PFSK-1 (cell line): ENCODE measurements around the gene PCBP3.

Experiments
- FOXP2 ChIP-seq: optimal IDR thresholded peaks from 2 replicates; pipeline ENCODE3; 2011; ENCODE audit warnings: borderline replicate concordance, control low read depth, inconsistent platforms; ENCODE audit not compliant: insufficient read depth; ENCODE audit errors: extremely low read length, extremely low read depth
- POLR2AphosphoS5 ChIP-seq: IDR thresholded peaks from 2 replicates; pipeline ENCODE4 v1.6.1; 2012; ENCODE audit warnings: low read depth, mild to moderate bottlenecking, control low read depth, low read length, moderate library complexity
- SIN3A ChIP-seq: IDR thresholded peaks from 2 replicates; pipeline ENCODE4 v1.6.1; 2012; ENCODE audit warnings: mild to moderate bottlenecking, low read length, moderate library complexity, borderline replicate concordance; ENCODE audit not compliant: insufficient read depth
- TAF1 ChIP-seq: IDR thresholded peaks from 2 replicates; pipeline ENCODE4 v1.6.1; 2012; ENCODE audit warnings: low read length, control low read depth, borderline replicate concordance; ENCODE audit not compliant: insufficient read depth
- TF ChIP-seq, protein P1 (sequence below), 2 experiments: IDR thresholded peaks; 2 replicates each; pipeline versions ENCODE4 v1.6.1 to v1.8.0; 2011 to 2012; ENCODE audit warnings: low read depth in 2 of 2, low read length in 2 of 2, control low read depth in 1 of 2, inconsistent platforms in 1 of 2, mild to moderate bottlenecking in 1 of 2, moderate library complexity in 1 of 2; ENCODE audit not compliant: insufficient read depth in 1 of 2

Gene PCBP3

GRCh38 chr21:45860493-45861155 lies 217.1 kb downstream of the PCBP3 start:
- TF ChIP-seq TAF1 (no peak), POLR2AphosphoS5 (no peak), SIN3A (no peak)

GRCh38 chr21:45861156-45861870 lies 217.8 kb downstream of the PCBP3 start:
- TF ChIP-seq, protein P1, sequence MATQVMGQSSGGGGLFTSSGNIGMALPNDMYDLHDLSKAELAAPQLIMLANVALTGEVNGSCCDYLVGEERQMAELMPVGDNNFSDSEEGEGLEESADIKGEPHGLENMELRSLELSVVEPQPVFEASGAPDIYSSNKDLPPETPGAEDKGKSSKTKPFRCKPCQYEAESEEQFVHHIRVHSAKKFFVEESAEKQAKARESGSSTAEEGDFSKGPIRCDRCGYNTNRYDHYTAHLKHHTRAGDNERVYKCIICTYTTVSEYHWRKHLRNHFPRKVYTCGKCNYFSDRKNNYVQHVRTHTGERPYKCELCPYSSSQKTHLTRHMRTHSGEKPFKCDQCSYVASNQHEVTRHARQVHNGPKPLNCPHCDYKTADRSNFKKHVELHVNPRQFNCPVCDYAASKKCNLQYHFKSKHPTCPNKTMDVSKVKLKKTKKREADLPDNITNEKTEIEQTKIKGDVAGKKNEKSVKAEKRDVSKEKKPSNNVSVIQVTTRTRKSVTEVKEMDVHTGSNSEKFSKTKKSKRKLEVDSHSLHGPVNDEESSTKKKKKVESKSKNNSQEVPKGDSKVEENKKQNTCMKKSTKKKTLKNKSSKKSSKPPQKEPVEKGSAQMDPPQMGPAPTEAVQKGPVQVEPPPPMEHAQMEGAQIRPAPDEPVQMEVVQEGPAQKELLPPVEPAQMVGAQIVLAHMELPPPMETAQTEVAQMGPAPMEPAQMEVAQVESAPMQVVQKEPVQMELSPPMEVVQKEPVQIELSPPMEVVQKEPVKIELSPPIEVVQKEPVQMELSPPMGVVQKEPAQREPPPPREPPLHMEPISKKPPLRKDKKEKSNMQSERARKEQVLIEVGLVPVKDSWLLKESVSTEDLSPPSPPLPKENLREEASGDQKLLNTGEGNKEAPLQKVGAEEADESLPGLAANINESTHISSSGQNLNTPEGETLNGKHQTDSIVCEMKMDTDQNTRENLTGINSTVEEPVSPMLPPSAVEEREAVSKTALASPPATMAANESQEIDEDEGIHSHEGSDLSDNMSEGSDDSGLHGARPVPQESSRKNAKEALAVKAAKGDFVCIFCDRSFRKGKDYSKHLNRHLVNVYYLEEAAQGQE (IDR thresholded peaks at IDR 0.05; ENCODE audit: insufficient read depth in 1 of 2, low read depth in 2 of 2, low read length in 2 of 2) = no peak
- TF ChIP-seq SIN3A = no peak
- TF ChIP-seq TAF1 = no peak
- TF ChIP-seq FOXP2 = no peak
- no peak for TF ChIP-seq POLR2AphosphoS5

GRCh38 chr21:45862543-45863207 lies 219.2 kb downstream of the PCBP3 start:
- no peak for TF ChIP-seq TAF1
- TF ChIP-seq SIN3A = no peak
- TF ChIP-seq, protein P1 (IDR thresholded peaks at IDR 0.05; ENCODE audit: insufficient read depth in 1 of 2, low read depth in 2 of 2, low read length in 2 of 2) = no peak
- TF ChIP-seq FOXP2 = no peak
- no peak for TF ChIP-seq POLR2AphosphoS5

- TF ChIP-seq, protein P1 (IDR thresholded peaks at IDR 0.05; ENCODE audit: insufficient read depth in 1 of 2, low read depth in 2 of 2, low read length in 2 of 2) = no peak
- no peak for TF ChIP-seq SIN3A
- TF ChIP-seq TAF1 = no peak
- no peak for TF ChIP-seq POLR2AphosphoS5
- no peak for TF ChIP-seq FOXP2
Measured at GRCh38 chr21:45863267-45863666, 219.7 kb downstream of the PCBP3 start.

DNA sequence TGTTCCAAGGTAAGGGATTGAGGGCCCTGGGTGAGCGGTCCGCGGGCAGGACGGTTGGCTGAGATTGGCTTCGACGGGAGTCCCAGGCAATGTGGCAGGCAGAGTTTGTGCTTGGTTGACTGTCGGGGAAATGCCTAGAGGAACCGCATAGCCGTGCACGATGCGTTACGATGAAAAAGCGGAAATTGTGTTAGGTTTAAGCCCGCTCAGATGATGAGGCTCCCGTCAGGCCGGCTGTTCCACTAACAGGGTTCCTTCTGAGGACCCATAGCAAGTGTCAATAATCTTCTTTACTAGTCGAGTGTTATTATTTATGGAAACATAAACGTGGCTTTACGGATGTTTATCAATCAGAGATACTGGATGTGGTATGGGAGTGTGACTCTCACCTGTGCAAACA lies 220.2 kb downstream of the PCBP3 start:
- TF ChIP-seq SIN3A = no peak
- TF ChIP-seq, protein P1 (IDR thresholded peaks at IDR 0.05; ENCODE audit: insufficient read depth in 1 of 2, low read depth in 2 of 2, low read length in 2 of 2) = no peak
- no peak for TF ChIP-seq FOXP2
- TF ChIP-seq POLR2AphosphoS5 = no peak
- TF ChIP-seq TAF1 = no peak
